GM18873 (cell line): ENCODE measurements around the gene SLC29A1.

Source experiments
- ATAC-seq: cut with Tn5 transposase; IDR thresholded peaks from one replicate; pipeline ENCODE4 v1.9.1; 2021; ENCODE audit warnings: mild to moderate bottlenecking, moderate library complexity, moderate number of reproducible peaks; ENCODE audit not compliant: unreplicated experiment, low FRiP score

The SLC29A1 gene

GRCh38 chr6:44264154-44265006 is 41.0 kb downstream of the SLC29A1 start:
- peak; percentile 28 for ATAC-seq

- no peak for ATAC-seq
These were observed 41.8 kb downstream of the SLC29A1 start, which contains the start of gene NFKBIE for GRCh38 chr6:44265007-44265721. NFKBIE (minus strand) TSS chr6:44265551; CDS start chr6:44265346, 205 bp downstream.

- no peak for ATAC-seq
These were observed 42.4 kb downstream of the SLC29A1 start for GRCh38 chr6:44265722-44266233.

- ATAC-seq = no peak
These were observed 43.0 kb downstream of the SLC29A1 start for GRCh38 chr6:44266347-44266746.

- ATAC-seq = no peak
These were observed 43.9 kb downstream of the SLC29A1 start for GRCh38 chr6:44267252-44267651.

GRCh38 chr6:44268095-44268628 is 44.8 kb downstream of the SLC29A1 start:
- no peak for ATAC-seq

GRCh38 chr6:44269178-44269920 is 46.0 kb downstream of the SLC29A1 start:
- ATAC-seq = no peak

GRCh38 chr6:44269921-44270525 is 46.6 kb downstream of the SLC29A1 start, which contains the start of gene TMEM151B:
TMEM151B (plus strand) TSS chr6:44270450; CDS start chr6:44270743, 293 bp downstream.
- no peak for ATAC-seq

- no peak for ATAC-seq
These were observed 47.4 kb downstream of the SLC29A1 start for GRCh38 chr6:44270526-44271405.

GRCh38 chr6:44271406-44271723 is 48.0 kb downstream of the SLC29A1 start:
- no peak for ATAC-seq

- no peak for ATAC-seq
These were observed 48.5 kb downstream of the SLC29A1 start for GRCh38 chr6:44271914-44272313.

GRCh38 chr6:44272529-44272928 is 49.1 kb downstream of the SLC29A1 start:
- ATAC-seq = no peak

GRCh38 chr6:44272999-44273566 is 49.7 kb downstream of the SLC29A1 start:
- ATAC-seq = no peak

- no peak for ATAC-seq
These were observed 50.2 kb downstream of the SLC29A1 start for GRCh38 chr6:44273617-44274016.

- no peak for ATAC-seq
These were observed 51.9 kb downstream of the SLC29A1 start for GRCh38 chr6:44275271-44275748.

- ATAC-seq = no peak
These were observed 52.6 kb downstream of the SLC29A1 start for GRCh38 chr6:44275749-44276648.
